GM23338 (cell line): ENCODE data around the gene BNIP3. TPM values are rescaled to one million over a fixed set of nuclear protein-coding genes. Genes with fewer than 3 reads are reported as not detected.

ENCODE experiments used
- ATAC-seq: fragments of 200-7000 bp; cut with Tn5 transposase; 3 replicates; pipeline ENCODE4 v1.9.1; 2020
- DNase-seq: peaks from one replicate; pipeline ENCODE4 v3.0.0-alpha.2; 2015; ENCODE audit warnings: low spot score
- H2AFZ ChIP-seq: fragments of 200-600 bp; sonication (generic); 2 replicates; pipeline ENCODE4 v1.8.0; 2016; ENCODE audit warnings: antibody characterized with exemption, mild to moderate bottlenecking, moderate library complexity
- H3F3A ChIP-seq: fragments of 200-600 bp; sonication (generic); replicated peaks from 2 replicates; pipeline ENCODE4 v1.8.0; 2017; ENCODE audit warnings: antibody characterized with exemption, mixed run types, low read depth
- H3K27ac ChIP-seq: fragments of 200-600 bp; sonication (generic); 2 replicates; pipeline ENCODE4 v1.6.1; 2016; ENCODE audit warnings: low read depth
- H3K27me3 ChIP-seq: fragments of 200-600 bp; sonication (generic); 2 replicates; pipeline ENCODE4 v1.8.0; 2016; ENCODE audit warnings: mild to moderate bottlenecking, mixed run types, moderate library complexity; ENCODE audit not compliant: insufficient read depth
- H3K36me3 ChIP-seq: fragments of 200-600 bp; sonication (generic); 2 replicates; pipeline ENCODE4 v1.8.0; 2016; ENCODE audit warnings: mild to moderate bottlenecking; ENCODE audit not compliant: insufficient read depth
- H3K4me1 ChIP-seq: fragments of 200-600 bp; sonication (generic); 2 replicates; pipeline ENCODE4 v1.8.0; 2016; ENCODE audit warnings: mild to moderate bottlenecking, moderate library complexity; ENCODE audit not compliant: insufficient read depth
- H3K4me2 ChIP-seq: fragments of 200-600 bp; sonication (generic); 2 replicates; pipeline ENCODE4 v1.7.1; 2017; ENCODE audit warnings: mixed run types
- H3K4me3 ChIP-seq: fragments of 200-600 bp; sonication (generic); 2 replicates; pipeline ENCODE4 v1.6.1; 2016; ENCODE audit warnings: mixed run types
- H3K79me2 ChIP-seq: fragments of 200-600 bp; sonication (generic); replicated peaks from 2 replicates; pipeline ENCODE4 v1.8.0; 2017; ENCODE audit warnings: mild to moderate bottlenecking; ENCODE audit not compliant: insufficient read depth
- H3K9me2 ChIP-seq: fragments of 200-600 bp; sonication (generic); 2 replicates; pipeline ENCODE4 v1.8.0; 2017; ENCODE audit not compliant: insufficient read depth
- H4K20me1 ChIP-seq: fragments of 200-600 bp; sonication (generic); replicated peaks from 2 replicates; pipeline ENCODE4 v1.8.0; 2017; ENCODE audit warnings: mild to moderate bottlenecking; ENCODE audit not compliant: insufficient read depth
- H3K27ac Mint-ChIP-seq: 2 replicates; pipeline ENCODE4 v1.8.0; 2020; ENCODE audit warnings: inconsistent platforms, mild to moderate bottlenecking, moderate library complexity, mixed read lengths
- H3K27me3 Mint-ChIP-seq: 3 replicates; pipeline ENCODE4 v1.8.0; 2022; ENCODE audit warnings: low read depth, mild to moderate bottlenecking, moderate library complexity, mixed read lengths, inconsistent platforms; ENCODE audit not compliant: insufficient read depth, poor library complexity
- H3K36me3 Mint-ChIP-seq: 3 replicates; pipeline ENCODE4 v1.8.0; 2021; ENCODE audit warnings: low read depth, mild to moderate bottlenecking, inconsistent platforms, moderate library complexity, mixed read lengths
- H3K4me1 Mint-ChIP-seq: 3 replicates; pipeline ENCODE4 v1.8.0; 2020; ENCODE audit warnings: mild to moderate bottlenecking, inconsistent platforms, mixed read lengths
- H3K4me3 Mint-ChIP-seq: 3 replicates; pipeline ENCODE4 v1.8.0; 2021; ENCODE audit warnings: moderate library complexity, mild to moderate bottlenecking, inconsistent platforms, mixed read lengths
- H3K9me3 Mint-ChIP-seq: 3 replicates; pipeline ENCODE4 v1.8.0; 2020; ENCODE audit warnings: moderate library complexity, mild to moderate bottlenecking, inconsistent platforms, mixed read lengths
- ETS1 ChIP-seq: IDR thresholded peaks from 2 replicates; pipeline ENCODE4 v1.6.1; 2016; ENCODE audit warnings: antibody characterized with exemption
- EZH2phosphoT487 ChIP-seq: fragments of 200-600 bp; sonication (generic); IDR thresholded peaks from one replicate; pipeline ENCODE4 v1.8.1; 2018; ENCODE audit warnings: antibody characterized with exemption; ENCODE audit not compliant: unreplicated experiment
- JUNB ChIP-seq: IDR thresholded peaks from one replicate; pipeline ENCODE4 v1.6.1; 2016; ENCODE audit warnings: antibody characterized with exemption; ENCODE audit not compliant: unreplicated experiment
- NANOG ChIP-seq: IDR thresholded peaks from 2 replicates; pipeline ENCODE4 v1.6.1; 2016; ENCODE audit warnings: antibody characterized with exemption, borderline replicate concordance
- POLR2AphosphoS5 ChIP-seq: IDR thresholded peaks from 2 replicates; pipeline ENCODE4 v1.6.1; 2016; ENCODE audit warnings: antibody characterized with exemption, low read depth
- REST ChIP-seq: IDR thresholded peaks from one replicate; pipeline ENCODE4 v1.6.1; 2018; ENCODE audit warnings: antibody characterized with exemption; ENCODE audit not compliant: unreplicated experiment
- STAT1 ChIP-seq: IDR thresholded peaks from one replicate; pipeline ENCODE4 v1.6.1; 2016; ENCODE audit warnings: antibody characterized with exemption; ENCODE audit not compliant: unreplicated experiment
- ZNF462 ChIP-seq: fragments of 250-450 bp; sonication (Bioruptor Pico); IDR thresholded peaks from 2 replicates; pipeline ENCODE4 v1.5.0; 2020; ENCODE audit warnings: mild to moderate bottlenecking, moderate library complexity
- long read RNA-seq: library from polyadenylated mRNA; unstranded; transcript quantifications from one replicate; pipeline ENCODE4 v2.0.0, GENCODE V29; 2020; ENCODE audit not compliant: unreplicated experiment
- polyA plus RNA-seq: library from polyadenylated mRNA; unstranded; fragments of >200 nt; fragmentation: Nextera tagmentation; extraction: Ambion mirVana; gene quantifications from 2 replicates; pipeline ENCODE4 v1.2.1, GENCODE V29; 2016
- total RNA-seq: library from RNA; depleted of rRNA; stranded (reverse); fragments of >200 nt; shearing (Covaris generic); gene quantifications from 2 replicates; pipeline ENCODE4 v1.2.3, GENCODE V29; 2014; rRNA removed

The BNIP3 gene
- total RNA-seq (48.8 and 75.0 TPM in 2 replicates), polyA plus RNA-seq (41.1 and 46.3 TPM in 2 replicates)
- long read RNA-seq, transcript BNIP3-201 (6 exons, 2,861 nt): major isoform, 111 of 121 reads
- long read RNA-seq, partial matches to known transcripts: 7 of 121 reads
- long read RNA-seq, other reads (novel, unspliced or antisense): 3 of 121 reads

GRCh38 chr10:131981429-131982184 is at the start of gene BNIP3:
BNIP3 (minus strand) TSS chr10:131981923; CDS start chr10:131981806, 117 bp downstream.
- peak; percentile 85 for ATAC-seq
- Mint-ChIP-seq H3K27me3 (peaks cover 35% of the 10 kb centered on the region), H3K4me3 (peak within 1 kb of the TSS; percentile 83), H3K4me1 (peaks cover 30% of the 10 kb centered on the region), H3K27ac (no peak within 1 kb of the TSS), H3K9me3 (peaks cover 11% of the 10 kb centered on the region; the same call in 2 of the 3 replicates), H3K36me3 (peaks cover 18% of the 10 kb centered on the region)
- peak; percentile 93 for DNase-seq
- no peaks in the 10 kb centered on the region for H3K9me2 ChIP-seq
- no peaks in the 10 kb centered on the region for H3K36me3 ChIP-seq
- peak within 1 kb of the TSS; percentile 94 for H3K4me2 ChIP-seq
- peak within 1 kb of the TSS; percentile 81; the same call in 1 of the 2 replicates for H2AFZ ChIP-seq
- H3K4me3 ChIP-seq: peak within 1 kb of the TSS; percentile 80
- peaks cover 19% of the 10 kb centered on the region for H3K79me2 ChIP-seq
- H3K27me3 ChIP-seq: peaks cover 55% of the 10 kb centered on the region
- H4K20me1 ChIP-seq: peaks cover 21% of the 10 kb centered on the region
- no peak within 1 kb of the TSS for H3K27ac ChIP-seq
- H3F3A ChIP-seq: no peaks in the 10 kb centered on the region; the same call in 1 of the 2 replicates
- peaks cover 33% of the 10 kb centered on the region for H3K4me1 ChIP-seq
- TF ChIP-seq POLR2AphosphoS5: peak; percentile 72; the same call in 1 of the 2 replicates
- TF ChIP-seq NANOG: no peak
- no peak for TF ChIP-seq EZH2phosphoT487

DNA sequence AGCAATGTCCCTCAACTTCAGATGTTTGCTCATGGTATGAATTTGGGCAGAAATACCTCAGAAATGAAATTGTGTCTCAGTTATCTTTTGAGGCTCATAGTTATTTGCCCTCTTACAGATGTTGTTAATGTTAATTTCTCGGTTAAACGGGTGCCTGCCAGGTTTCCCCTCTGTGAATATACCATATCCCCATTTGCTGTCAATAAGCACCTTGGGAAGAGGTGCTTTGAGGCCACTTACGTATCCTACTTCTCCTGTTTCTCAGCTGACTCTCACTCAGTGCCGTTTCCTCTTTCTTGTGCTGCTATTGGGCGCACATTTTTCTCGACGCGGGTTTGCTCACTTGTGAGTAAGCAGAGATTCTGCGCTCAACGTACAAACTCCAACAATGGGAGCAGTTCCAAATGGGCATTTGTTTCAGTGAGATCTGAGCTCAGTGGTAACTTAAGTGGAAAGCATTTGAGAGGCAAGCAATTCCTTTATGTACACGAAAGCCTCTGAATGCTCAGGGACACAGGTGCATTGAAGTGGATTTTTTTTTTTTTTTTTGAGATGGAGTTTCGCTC is 49.3 kb upstream of the BNIP3 start:
- Mint-ChIP-seq H3K27ac (no peak overlapping the region), H3K4me3 (no peak overlapping the region), H3K27me3 (peaks cover 28% of the 10 kb centered on the region), H3K9me3 (no peaks in the 10 kb centered on the region), H3K36me3 (no peaks in the 10 kb centered on the region; the same call in 2 of the 3 replicates), H3K4me1 (peaks cover 9% of the 10 kb centered on the region)
- Histone ChIP-seq H3K4me3 (no peak overlapping the region), H2AFZ (no peak overlapping the region), H3F3A (no peaks in the 10 kb centered on the region), H3K36me3 (no peaks in the 10 kb centered on the region), H3K79me2 (no peaks in the 10 kb centered on the region), H3K4me2 (no peak overlapping the region), H3K9me2 (no peaks in the 10 kb centered on the region), H3K4me1 (no peaks in the 10 kb centered on the region; the same call in 1 of the 2 replicates), H3K27me3 (peaks cover 23% of the 10 kb centered on the region), H3K27ac (no peak overlapping the region), H4K20me1 (no peaks in the 10 kb centered on the region)
- ATAC-seq (no peak), DNase-seq (no peak)
- no peak for TF ChIP-seq STAT1
- TF ChIP-seq ZNF462 (CRISPR knock-in tag): no peak
- no peak for TF ChIP-seq POLR2AphosphoS5
- TF ChIP-seq EZH2phosphoT487: no peak
- TF ChIP-seq REST: no peak
- TF ChIP-seq NANOG: no peak
- TF ChIP-seq ETS1: no peak
- TF ChIP-seq JUNB: no peak
